Endothelial cell of umbilical vein (primary cell): ENCODE measurements around the gene CHN1.

Experiments
- EZH2 ChIP-seq: IDR thresholded peaks from 2 replicates; pipeline ENCODE4 v1.6.1; 2012; ENCODE audit warnings: borderline replicate concordance, low read depth, mild to moderate bottlenecking, moderate library complexity, low read length, inconsistent platforms; ENCODE audit not compliant: severe bottlenecking
- GATA2 ChIP-seq: IDR thresholded peaks from 2 replicates; pipeline ENCODE4 v1.7.0; 2011; ENCODE audit warnings: low read depth, mild to moderate bottlenecking, moderate library complexity, mixed read lengths, low read length; ENCODE audit not compliant: insufficient read length, insufficient read depth
- JUN ChIP-seq: IDR thresholded peaks from 2 replicates; pipeline ENCODE4 v1.6.1; 2011; ENCODE audit warnings: borderline replicate concordance, low read depth; ENCODE audit not compliant: insufficient read length, insufficient read depth
- MYC ChIP-seq: IDR thresholded peaks from one replicate; pipeline ENCODE4 v1.6.1; 2011; ENCODE audit warnings: mild to moderate bottlenecking, low read depth, low read length
- POLR2A ChIP-seq: IDR thresholded peaks from 2 replicates; pipeline ENCODE4 v1.6.1; 2012; ENCODE audit warnings: low read depth, mild to moderate bottlenecking, control low read depth, low read length
- POLR2AphosphoS5 ChIP-seq: IDR thresholded peaks from 2 replicates; pipeline ENCODE4 v1.6.1; 2012; ENCODE audit warnings: low read depth, mild to moderate bottlenecking, control low read depth, low read length, moderate library complexity; ENCODE audit not compliant: insufficient read depth
- TF ChIP-seq, protein P1 (sequence below), 2 donors: IDR thresholded peaks; 1 replicate in 1 of 2; 2 replicates in 1 of 2; pipeline ENCODE4 v1.5.1; 2011; ENCODE audit warnings: low read length in 2 of 2, mild to moderate bottlenecking in 2 of 2, moderate library complexity in 2 of 2, control low read depth in 1 of 2, inconsistent platforms in 1 of 2, low read depth in 1 of 2; ENCODE audit not compliant: insufficient read depth in 1 of 2; ENCODE audit errors: extremely low read depth in 1 of 2
- TF ChIP-seq, protein P2 (sequence below): IDR thresholded peaks from 2 replicates; pipeline ENCODE4 v1.6.1; 2011; ENCODE audit not compliant: insufficient read depth, insufficient read length

DNA sequence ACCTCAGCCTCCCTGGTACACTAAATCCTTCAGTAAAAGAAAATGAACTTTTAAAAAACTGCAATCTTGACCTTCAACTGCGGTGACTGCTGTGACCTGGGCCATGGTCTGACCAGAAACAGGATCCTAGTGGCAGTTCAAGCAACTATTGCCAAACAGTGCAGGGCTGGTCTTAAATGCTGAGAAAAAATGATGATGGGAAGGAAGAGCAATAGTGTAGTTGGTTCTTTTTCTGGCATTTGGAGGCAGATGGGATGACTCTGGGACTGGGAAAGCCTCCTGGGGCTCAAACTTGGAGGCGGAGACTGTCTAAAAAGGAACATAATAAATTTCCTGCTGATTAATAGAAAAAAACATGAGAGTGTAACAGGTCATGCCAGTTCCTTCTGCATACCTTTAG is 45.4 kb downstream of the CHN1 start:
- no peak for TF ChIP-seq POLR2A
- TF ChIP-seq, protein P1, sequence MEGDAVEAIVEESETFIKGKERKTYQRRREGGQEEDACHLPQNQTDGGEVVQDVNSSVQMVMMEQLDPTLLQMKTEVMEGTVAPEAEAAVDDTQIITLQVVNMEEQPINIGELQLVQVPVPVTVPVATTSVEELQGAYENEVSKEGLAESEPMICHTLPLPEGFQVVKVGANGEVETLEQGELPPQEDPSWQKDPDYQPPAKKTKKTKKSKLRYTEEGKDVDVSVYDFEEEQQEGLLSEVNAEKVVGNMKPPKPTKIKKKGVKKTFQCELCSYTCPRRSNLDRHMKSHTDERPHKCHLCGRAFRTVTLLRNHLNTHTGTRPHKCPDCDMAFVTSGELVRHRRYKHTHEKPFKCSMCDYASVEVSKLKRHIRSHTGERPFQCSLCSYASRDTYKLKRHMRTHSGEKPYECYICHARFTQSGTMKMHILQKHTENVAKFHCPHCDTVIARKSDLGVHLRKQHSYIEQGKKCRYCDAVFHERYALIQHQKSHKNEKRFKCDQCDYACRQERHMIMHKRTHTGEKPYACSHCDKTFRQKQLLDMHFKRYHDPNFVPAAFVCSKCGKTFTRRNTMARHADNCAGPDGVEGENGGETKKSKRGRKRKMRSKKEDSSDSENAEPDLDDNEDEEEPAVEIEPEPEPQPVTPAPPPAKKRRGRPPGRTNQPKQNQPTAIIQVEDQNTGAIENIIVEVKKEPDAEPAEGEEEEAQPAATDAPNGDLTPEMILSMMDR (IDR thresholded peaks at IDR 0.05; ENCODE audit: extremely low read depth in 1 of 2, insufficient read depth in 1 of 2, low read depth in 1 of 2, low read length in 2 of 2): no peak
- TF ChIP-seq MYC: no peak
- no peak for TF ChIP-seq EZH2
- no peak for TF ChIP-seq JUN
- TF ChIP-seq POLR2AphosphoS5: no peak
- no peak for TF ChIP-seq GATA2
- TF ChIP-seq, protein P2, sequence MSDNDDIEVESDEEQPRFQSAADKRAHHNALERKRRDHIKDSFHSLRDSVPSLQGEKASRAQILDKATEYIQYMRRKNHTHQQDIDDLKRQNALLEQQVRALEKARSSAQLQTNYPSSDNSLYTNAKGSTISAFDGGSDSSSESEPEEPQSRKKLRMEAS: no peak
